HG02763 (cell line): ENCODE data around the gene KCNH6.

Experiments used
- ATAC-seq: cut with Tn5 transposase; IDR thresholded peaks from one replicate; pipeline ENCODE4 v1.9.1; 2021; ENCODE audit warnings: mild to moderate bottlenecking, moderate library complexity; ENCODE audit not compliant: unreplicated experiment

Gene KCNH6

DNA sequence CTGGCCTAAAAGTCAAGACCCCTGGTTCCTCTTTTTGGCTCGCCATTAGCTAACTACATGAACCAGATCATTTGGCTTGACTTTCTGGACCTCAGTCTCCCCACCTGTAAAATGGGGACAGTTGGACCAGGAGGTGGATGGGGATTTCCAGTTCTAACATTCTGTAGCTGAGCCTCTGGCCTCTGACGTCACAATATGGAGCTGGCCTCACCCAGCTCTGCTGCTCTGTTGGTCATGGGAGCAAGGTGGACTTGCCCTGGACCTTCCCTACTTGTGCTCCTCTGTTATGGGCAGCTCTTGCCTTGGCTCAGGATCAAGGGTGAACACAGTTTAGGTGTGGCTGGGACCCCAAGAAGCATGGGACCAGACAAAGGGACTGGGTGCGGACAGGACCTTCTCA lies 16.5 kb upstream of the KCNH6 start:
- no peak for ATAC-seq

DNA sequence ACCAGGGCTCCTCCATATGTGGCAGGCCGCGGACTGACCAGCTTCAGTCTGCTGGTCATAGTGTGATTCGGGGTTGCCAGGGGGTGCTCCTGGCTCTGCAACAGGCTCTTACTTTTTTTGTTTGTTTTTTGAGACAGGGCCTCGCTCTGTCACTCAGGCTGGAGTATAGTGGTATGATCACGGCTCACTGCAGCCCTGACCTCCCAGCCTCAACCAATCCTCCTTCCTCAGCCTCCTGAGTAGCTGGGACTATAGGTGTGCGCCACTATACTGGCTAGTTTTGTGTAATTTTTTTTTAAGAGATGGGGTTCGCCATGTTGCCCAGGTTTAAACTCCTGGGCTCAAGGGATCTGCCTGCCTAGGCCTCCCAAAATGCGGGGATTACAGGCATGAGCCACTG lies 11.8 kb upstream of the KCNH6 start:
- no peak for ATAC-seq

DNA sequence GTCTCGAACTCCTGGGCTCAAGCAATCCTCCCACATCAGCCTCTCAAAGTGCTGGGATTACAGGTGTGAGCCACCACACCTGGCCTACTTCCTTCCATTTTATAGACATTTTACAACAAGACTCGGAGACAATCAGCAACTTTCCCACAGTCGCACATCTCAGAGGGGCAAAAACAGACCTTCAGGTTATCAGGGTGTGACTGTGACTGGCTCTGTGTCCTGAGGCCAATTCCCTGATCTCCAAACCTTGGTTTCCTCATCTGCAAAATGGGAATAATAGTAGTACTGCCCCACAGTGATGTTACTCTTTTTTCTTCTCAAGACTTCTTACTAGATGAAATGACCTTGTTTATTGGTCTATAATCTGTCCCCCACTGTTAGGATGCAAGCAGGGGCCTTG lies 10.8 kb upstream of the KCNH6 start:
- ATAC-seq: no peak

DNA sequence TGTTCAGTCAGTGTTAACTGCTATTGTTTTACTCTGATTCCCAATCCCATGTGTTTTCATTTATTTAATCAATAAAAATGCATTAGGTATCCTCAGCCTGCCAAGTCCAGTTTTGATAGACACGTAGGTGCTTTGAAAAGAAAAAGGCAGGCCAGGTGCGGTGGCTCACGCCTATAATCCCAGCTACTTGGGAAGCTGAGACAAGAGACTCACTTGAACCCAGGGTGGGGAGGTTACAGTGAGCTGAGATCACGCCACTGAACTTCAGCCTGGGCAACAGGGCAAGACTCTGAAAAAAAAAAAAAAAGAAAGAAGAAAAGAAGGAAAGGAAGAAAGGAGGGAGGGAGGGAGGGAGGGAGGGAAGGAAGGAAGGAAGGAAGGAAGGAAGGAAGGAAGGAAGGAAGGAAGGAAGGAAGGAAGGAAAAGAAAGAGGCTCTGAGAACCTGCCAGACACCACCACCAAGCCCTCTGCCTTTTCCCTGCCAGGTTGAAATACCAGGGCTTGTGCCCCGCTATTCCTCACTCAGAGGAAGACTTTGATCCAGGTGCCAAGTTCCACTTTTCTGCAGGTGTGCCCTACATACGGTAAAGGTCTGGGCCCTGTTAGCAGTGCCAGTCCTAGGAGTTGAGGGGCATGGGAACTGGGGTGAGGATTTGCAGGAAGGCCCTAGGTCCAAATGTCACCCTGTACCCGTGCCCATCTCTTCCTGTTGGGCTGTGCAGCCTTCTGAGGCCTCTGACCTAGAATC lies 10.1 kb upstream of the KCNH6 start:
- no peak for ATAC-seq

DNA sequence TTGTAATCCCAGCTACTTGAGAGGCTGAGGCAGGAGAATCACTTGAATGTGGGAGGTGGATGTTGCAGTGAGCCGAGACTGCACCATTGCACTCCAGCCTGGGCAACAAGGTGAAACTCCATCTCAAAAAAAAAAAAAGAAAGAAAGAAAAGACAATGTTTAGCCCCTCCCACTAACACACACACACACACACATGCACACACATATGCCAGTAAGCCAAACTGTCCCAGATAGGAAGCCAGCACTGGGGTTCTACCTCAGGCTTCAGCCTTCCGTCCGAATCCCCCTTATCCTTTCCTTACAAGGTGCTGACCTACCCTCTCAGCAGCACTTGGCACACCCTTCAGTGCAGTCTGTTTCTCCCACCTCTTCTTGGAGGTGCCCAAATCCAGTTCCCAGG lies 8.7 kb upstream of the KCNH6 start:
- ATAC-seq: no peak

- no peak for ATAC-seq
These were observed 8.2 kb upstream of the KCNH6 start for GRCh38 chr17:63514974-63515373.

- ATAC-seq: no peak
These were observed 7.7 kb upstream of the KCNH6 start for GRCh38 chr17:63515426-63515825.

DNA sequence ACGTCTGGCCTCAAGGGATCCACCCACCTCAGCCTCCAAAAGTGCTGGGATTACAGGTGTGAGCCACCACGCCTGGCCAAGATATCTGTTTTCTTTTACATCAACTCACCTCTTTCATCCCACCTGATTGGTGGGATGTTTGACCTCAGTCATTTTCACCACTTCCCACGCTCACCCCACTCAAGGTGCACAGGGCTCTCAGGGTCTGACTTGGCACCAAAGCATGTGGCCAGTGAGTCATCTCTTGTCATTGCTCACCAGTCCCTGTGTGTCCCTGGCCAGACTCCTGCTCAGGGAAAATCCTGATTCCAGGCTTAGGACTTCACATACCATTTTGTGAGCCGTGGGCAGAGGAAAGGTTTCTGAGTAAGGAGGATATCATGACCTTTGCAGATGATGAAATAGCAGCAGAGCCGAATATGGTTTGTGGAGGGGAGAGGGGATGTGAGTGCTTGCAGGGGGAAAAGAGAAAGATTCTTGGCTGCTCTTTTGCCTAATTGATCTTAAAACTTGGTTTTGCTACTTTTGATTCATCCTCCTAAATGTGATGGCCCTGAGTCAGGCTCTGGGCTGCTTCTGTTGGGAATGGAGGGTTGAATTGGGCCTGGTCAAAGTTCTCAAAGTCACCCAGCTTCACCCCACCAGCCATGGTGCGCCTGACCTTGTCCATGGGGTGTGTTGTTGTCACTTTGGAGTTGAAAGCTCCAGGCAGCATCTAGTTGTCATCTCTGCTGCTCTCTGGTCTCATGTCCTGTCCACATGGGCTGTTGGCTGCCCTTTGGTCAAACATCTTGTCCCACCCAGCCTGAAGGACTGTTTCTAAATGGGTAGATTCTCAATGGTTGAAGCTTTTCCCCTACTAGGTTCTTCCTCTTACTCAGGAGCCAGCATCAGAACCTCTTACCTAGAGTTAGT lies 6.0 kb upstream of the KCNH6 start:
- no peak for ATAC-seq

DNA sequence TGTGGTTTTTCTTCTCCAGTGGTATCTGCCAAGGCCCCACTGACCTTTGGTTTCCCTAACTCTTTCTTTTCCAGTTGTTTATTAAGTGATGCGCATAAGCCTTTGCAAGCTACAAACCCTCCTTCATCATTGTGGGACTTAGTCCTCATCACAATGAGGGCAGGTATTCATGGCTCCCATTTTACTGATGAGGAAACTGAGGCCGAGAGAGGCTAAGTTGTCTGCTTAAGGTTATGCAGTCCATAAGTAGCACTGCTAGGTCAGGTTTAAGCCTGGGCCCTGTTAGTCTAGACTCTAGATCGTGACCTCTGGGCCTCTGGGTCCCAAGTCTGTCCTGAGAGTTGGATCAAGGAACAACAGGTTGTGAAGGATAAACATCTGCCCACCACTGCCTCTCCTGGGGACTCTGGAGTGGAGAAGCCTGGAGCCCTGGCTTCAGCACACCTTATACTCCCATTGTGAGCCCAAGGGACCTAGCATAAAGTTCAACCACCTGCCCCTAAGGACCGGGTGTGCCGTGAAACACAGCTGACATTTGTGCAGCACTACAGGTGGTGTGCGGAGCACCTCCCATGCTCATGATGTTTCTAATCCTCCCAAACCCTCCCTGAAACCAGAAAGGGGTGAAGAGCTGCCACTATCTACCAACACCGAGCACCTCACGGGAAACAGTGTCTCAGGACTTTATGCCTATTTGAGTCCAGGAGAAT lies 5.2 kb upstream of the KCNH6 start:
- ATAC-seq: no peak

DNA sequence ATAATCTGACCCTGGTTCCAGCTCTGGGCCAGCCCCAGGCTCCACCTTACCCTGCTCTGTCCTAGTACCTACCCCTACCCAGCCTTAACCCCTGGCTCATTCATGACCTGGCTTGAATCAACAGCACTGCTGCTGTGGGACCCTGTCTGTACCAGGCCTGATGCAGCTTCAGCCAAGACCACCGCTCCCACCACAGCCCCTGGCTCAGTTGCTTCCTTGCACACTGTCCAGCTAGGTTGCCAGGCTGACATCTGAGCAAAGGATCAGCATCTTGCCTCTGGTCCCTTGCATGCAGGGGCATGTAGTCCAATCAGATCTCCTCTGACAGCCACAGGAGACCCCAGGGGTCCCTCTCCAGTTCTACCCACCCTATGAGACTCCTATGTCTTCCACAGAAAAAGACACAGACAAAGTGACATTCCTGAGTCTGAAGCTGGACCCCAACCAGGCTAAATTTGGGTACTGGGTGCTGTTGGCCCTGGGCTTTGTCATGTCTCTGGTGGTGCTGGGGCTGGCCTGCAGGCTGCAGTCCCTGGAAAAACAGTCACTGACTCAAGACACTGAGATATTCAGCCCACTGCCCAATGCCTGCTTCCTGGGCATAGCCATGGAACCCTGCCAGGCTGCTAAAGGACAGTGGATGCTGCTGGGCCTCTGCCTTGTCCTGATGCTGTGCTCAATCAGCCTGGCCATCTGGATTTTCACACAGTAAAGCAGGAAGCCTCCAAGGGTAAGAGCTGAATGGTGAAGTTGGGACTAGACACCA lies 3.9 kb upstream of the KCNH6 start:
- no peak for ATAC-seq

DNA sequence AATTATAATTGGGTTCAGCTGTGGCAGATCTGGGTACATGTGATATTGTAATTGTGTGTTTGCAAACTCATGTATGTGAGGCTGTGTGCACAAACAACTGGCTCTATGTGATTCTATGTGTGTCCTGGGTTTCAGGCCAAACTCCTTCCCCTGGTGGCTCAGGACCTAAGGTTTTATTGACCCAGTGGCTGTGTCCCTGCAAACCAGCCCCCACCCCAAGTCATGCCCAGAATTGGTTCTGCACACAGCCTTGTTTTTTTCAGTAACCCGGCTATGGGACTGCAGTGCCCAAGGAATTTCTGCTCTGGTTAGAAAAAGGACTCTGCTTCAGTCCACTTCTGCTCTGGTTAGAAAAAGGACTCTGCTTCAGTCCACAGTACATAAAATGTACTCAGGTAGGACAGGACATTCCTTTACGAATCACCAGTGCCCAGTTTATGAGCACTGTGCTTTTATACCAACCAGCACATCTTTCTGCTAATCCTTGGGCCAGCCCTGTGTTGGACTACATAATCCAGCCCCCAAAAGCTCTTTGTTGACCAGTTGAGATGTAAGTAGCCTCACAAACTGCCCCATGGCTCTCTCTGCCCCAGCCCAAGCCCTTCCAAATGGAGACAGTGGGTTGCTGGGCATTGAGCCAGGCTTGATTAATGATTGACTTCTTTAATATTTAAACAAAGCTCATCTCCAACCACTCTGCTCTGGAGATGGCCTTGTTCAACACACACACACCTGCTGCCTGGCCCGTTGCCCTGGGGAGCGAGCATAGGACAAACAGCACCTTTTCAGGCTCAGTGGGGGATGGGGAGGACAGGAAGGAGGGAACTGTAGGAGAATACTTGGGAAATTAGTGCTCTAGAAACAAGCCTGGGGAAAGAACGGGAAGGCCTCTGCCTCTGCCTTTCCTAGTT lies 2.9 kb upstream of the KCNH6 start:
- no peak for ATAC-seq

DNA sequence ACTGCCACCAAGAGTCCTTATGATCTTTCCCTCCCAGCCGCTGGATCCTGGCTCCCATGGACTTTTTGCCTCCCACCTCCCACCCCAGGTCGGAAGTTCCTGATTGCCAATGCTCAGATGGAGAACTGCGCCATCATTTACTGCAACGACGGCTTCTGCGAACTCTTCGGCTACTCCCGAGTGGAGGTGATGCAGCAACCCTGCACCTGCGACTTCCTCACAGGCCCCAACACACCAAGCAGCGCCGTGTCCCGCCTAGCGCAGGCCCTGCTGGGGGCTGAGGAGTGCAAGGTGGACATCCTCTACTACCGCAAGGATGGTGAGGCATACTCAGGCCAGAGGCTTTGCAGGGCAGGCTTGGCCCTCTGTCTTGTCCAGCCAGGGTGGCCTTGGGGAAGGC lies 893 bp downstream of the KCNH6 start:
- ATAC-seq: no peak

DNA sequence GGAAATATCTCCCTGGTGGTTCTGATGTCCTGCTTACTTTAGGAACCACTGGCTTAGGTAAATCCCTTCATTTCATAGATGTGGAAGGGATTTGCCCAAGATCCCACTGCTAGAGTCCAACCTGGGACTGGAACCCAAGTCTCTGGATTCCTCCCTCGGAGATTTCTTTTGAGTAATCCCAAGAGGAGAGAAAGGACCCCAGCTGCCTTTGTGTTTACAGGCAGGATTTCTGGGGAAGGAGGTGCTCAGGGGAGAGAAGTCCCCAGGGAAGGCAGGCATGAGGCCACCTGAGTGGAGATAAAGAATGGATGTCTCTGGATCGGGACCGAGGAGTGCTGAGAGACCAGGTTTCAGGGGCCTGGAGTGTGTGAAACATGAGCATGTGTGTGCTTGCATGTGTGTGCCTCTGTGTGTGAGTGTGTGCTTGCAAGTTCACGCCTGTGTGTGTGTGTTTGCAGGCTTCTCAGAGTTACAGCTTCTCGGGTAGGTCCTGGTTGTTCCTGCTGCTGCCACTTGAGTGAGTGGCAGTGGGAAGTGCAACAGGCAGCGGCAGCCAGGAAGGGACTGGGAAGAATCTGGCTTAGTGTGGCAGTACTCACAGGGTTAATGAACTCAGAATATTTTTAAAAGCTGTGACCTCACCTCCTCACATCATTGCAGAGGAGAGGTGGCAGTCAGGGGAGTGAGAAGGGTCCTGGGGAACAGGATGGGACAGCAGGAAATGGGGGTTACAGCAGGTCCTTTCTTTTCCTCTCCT lies 2.2 kb downstream of the KCNH6 start:
- no peak for ATAC-seq

- ATAC-seq: no peak
These were observed 3.7 kb downstream of the KCNH6 start for GRCh38 chr17:63526861-63527260.

DNA sequence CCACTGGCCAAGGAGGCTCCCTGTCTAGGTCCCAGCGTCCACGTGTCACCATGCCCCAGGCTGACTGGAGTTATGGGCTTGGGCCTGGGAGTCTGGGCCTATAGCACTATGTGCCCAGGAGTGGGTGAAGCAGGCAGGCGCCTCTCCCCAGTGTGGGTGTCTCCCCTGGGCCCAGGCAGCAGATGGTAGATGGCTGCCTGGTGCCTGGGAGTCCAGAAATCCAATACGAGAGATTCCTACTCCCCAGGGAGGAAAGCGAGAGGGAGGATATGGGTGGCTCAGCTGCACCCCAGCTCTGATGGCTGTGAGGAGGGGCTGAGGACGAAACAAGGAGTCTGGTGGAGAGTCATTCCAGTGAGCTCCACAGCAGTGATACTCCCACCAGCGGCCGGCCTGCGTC lies 5.0 kb downstream of the KCNH6 start:
- no peak for ATAC-seq

DNA sequence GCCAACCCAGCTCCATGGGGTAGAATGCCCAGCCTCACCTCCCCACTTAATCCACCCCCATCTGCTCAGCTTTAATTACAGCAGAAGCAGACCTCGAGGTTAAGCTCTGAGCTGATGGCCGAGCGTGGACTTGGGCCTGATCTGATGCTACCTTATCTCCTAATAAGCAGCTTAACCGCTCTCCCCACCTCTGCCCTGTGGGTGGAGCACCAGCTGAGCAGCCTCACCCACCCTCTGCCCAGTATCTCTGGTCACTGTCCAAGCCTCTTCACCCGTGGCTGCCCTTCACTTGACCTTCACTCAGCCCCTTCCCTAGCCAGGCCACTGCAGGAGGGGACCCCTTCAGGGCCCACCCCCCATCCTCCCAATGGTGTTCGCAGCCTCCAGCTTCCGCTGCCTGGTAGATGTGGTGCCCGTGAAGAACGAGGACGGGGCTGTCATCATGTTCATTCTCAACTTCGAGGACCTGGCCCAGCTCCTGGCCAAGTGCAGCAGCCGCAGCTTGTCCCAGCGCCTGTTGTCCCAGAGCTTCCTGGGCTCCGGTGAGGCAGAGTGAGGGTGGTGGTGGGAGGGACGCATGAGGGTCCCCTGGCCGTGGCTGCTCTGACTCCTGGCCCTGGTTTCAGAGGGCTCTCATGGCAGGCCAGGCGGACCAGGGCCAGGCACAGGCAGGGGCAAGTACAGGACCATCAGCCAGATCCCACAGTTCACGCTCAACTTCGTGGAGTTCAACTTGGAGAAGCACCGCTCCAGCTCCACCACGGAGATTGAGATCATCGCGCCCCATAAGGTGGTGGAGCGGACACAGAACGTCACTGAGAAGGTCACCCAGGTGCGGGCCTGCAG lies 6.8 kb downstream of the KCNH6 start:
- no peak for ATAC-seq

DNA sequence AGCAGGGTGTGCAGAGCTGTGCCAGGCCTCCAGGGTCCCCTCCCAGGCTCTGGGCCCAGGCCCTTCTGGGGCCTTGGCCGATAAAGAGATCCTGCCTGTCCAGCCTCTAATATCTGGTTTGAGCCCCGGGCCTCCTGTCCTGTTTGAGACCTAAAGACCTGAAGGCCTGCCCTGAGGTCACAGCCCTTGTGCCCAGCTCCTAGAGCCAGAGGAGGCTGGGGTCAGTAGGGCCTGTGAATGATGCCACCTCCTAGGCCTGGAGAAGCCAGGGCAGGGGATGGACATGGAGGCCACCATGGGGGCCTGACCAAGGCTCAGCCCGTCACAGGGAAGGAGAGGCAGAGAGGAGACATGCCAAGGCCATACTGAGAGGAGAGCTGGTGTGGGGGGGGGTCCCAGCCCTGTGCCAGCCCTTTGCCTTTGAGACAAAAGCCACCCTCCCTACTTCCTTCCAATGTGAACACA lies 7.4 kb downstream of the KCNH6 start:
- no peak for ATAC-seq
